Nucleus accumbens (tissue), 56 donors: Measurements from ENCODE around the gene SH2D6.
"Not testable (repeated sequence)": the region's sequence is repeated elsewhere in the genome, so short reads cannot be mapped to it uniquely, and the experiment has no call there.

Experiments
- DNase-seq, 56 donors: peaks; one replicate each; lab custom pipeline; 2025; lab: John Stamatoyannopoulos, UW

The SH2D6 gene

DNA sequence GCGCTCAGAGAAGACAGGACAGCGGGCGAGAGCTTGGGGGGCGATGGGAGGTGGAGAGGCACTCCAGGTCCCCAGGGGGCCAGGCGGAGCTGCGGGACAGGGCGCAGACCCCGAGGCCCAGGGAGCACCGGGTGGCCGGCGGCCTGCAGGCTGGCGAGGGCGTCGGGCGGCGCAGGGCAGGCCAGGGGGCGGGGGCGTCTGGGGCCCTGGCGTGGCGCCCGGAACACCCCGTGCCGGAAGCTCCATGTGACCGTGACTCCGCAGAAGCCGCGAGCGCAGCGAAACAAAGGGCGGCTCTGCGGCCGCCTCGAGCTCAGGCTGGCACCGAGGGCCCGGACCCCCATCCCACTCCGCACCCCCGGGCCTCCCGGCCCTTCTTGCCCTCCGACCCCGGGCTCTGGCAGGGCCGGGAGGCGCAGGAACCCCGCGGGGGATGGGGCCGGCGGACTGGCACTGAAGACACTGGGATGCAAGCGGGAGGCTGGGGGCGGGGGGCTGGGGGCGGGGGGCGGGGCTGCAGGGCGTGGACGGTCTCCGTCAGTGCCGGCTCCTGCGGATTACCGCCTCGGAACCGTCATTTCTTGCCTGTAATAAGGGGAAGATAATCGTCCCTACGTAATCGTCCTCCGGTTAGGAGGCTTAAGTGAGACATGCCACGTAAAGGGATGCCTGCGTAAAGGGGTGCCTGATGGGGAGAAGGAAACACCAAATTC, 19.1 kb downstream of the SH2D6 start:
- DNase-seq: peak in 55 of 56 donors; percentile 37 to 95 (median 86)

DNA sequence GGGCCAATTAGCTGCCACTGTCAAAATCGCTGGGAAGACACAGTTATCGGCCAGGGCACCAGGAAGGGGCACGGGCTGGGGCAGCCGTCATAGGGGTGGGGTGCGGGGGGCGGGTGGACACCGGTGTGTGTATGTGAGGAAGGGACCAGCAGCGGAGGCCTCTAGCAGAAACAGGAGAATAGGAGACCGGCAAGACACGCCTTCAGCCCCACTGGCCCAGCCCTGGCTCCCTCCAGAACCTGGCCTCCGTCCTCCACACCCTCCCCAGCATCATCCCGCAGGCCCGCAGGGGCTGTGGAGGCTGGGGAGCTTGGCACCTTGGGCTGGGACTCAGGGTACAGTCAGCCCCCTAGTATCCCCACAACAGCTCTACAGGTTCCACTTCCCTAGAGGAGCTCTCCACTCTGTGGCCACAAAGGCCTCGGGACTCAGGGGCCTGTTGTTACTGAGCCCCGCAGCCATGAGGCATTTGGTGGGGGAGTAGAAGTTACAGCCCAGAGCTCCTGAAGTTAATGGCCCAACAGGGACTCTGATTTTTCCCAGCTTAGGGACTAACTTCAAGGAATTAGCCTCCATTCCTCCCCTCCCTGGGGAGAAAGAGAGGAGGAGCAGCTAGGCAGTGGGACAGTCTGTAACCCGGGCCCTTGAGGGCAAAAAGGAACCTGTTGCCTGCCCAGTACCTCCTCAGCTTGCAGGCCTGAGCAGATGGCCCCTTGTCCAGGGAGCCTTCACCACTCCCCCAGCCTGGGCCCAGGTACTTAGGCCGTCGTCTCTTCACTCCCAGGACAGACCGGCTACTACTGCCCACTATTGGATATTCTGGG, 19.9 kb downstream of the SH2D6 start:
- DNase-seq: peak in 29 of 56 donors; percentile 16 to 81 (median 66)

DNA sequence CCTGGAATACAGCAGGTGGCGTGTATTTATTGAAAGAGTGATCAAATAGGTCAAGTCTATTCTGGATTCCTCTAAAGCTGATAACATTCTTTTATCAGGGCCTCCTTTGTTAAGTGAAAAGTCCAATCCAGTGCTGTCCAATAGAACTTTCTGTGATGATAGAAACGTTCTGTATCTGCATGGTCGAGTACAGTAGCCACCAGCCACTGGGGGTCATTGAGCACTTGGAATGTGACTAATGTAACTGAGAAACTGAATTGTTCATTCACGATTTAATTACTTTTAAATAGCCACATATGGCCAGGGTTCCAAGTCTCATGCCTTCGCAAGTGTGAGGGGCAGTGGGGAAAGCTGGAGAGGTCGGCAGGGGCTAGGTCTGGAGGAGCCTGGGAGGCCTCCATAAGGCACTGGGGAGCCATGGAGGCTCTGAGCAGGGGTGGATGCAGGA, 20.5 kb downstream of the SH2D6 start:
- DNase-seq: no peak

DNA sequence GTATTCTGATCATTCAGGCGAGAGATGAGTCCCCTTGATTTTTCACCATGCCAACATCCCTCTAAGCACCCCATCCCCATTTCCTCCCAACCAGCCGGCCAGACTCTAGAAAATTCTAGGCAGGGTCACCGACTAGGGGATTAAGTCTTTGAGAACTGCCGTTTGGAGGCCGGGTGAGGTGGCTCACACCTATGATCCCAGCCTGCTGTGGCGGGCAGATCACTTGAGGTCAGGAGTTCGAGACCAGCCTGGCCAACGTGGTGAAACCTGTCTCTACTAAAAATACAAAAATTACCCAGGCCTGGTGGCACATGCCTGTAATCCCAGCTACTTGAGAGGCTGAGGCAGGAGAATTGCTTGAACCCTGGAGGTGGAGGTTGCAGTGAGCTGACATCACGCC, 21.1 kb downstream of the SH2D6 start:
- not testable (repeated sequence) for DNase-seq

DNA sequence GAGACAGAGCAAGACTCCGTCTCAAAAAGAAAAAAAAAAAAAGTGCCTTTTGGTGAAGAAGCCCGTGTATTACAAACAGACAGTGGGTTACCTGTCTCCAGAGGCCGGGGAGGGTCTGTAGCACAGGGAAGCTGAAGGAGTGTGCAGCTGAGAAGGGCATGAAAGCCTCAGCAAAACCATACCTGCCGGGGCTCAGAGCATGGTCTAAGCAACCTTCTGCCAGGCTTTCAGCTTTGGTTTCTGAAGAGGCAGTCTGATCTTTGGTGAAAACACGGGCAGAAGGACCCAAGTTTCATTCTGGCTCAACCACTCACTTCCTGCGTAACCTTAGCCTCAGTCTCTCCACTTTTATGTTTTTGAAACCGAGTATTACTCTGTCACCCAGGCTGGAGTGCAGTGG, 21.5 kb downstream of the SH2D6 start:
- no peak for DNase-seq

DNA sequence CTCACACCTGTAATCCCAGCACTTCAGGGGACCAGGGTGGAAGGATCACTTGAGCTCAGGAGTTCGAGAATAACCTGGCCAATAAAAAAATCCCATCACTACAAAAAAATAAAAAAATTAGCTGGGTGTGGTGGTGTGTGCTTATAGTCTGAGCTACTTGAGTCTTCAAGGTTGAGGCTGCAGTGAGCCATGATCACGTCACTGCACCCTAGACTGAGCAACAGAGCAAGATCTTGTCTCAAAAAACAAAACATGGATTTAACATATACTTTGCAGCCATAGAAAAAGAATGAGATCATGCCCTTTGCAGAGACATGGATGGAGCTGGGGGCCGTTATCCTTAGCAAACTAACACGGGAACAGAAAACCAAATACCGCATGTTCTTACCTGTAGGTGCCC, 22.2 kb downstream of the SH2D6 start:
- DNase-seq: no peak

DNA sequence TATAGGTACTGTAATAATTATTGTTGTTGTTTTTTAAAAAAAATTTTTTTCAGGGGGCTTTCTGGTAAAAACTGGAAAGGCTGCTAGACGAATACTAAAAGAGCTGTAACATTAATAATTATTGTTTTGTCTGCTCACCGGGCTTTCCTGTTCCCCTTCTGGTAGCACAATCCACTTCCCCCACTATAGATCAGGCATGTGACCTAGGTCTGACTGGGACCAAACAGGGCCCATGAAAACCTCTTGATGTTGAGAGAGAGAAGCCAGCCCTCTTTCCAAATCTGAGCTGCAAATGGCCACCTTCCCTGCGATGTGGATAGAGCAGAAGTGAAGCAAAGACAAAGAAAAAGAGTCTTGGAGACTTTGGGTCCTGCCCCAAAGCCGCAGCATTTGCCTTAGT, 23.4 kb downstream of the SH2D6 start:
- DNase-seq: no peak

DNA sequence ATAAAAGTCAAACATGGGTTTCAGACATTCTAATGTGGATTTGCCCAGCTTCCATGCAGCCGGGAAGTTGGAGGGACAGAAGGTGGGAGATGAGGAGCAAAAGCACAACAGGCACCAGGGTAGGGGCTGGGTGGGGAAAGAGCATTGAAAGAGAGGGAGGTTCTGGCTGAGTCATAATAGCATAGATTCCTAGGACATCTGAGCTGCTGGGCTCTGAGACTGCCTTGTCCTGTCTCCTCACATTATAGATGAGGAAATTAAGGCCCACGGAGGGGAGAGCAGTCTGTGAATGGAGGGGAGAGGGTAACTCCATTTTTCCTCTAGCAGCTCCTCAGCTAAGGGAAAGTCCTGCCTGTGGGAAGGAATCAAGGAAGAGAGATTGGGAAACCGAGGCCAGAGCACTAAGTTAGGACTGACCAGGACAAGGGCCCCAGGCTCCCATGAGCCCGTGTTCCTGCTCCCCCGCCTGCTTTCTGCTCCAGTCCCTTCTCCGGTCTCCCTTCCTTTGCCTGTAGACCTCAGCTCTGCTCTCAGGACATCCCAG, 26.2 kb downstream of the SH2D6 start:
- DNase-seq: no peak

DNA sequence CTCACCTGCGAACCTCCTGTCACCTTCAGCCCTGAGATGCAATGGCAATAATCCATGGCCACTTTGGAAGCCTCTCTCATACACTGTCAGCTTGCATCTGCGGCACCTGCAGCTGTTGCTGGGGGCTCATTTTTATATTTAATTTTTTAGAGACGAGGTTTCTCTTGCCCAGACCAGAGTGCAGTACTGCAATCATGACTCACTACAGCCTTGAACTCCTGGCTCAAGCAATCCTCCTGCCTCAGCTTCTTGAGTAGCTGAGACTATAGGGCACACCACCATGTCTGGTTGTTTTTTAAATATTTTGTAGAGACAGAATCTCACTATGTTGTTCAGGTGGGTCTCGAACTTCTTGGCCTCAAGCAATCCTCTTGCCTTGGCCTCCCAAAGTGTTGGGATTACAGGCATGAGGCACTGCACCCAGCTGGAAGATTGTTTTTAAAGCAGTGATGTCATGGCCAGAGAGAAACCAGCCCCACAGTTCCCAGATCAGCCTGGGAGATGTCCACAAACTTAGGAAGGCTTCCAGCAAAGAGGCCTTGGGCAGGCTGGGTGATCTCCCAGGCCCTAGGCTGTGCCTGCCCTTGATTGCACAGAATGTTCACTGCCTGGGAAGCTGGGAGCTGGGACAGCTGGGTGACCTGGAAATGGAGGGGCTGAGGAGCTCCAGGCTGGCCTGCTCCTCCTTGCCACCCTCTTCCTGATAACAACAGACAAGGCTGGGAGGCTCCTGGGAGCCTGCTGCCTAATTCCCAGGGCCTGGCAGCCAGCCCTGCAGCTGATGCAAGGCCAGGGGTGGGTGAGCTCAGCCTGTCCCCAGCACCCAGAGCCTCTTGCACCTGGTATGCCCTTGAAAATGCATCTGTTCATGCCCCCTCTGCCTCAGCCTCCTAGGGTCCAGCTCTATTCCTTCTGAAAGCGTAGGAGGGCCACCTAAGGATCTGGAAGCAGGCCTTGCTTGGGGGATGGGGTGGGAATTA, 27.1 kb downstream of the SH2D6 start:
- peak in 14 of 56 donors; percentile 18 to 69 (median 30) for DNase-seq

DNA sequence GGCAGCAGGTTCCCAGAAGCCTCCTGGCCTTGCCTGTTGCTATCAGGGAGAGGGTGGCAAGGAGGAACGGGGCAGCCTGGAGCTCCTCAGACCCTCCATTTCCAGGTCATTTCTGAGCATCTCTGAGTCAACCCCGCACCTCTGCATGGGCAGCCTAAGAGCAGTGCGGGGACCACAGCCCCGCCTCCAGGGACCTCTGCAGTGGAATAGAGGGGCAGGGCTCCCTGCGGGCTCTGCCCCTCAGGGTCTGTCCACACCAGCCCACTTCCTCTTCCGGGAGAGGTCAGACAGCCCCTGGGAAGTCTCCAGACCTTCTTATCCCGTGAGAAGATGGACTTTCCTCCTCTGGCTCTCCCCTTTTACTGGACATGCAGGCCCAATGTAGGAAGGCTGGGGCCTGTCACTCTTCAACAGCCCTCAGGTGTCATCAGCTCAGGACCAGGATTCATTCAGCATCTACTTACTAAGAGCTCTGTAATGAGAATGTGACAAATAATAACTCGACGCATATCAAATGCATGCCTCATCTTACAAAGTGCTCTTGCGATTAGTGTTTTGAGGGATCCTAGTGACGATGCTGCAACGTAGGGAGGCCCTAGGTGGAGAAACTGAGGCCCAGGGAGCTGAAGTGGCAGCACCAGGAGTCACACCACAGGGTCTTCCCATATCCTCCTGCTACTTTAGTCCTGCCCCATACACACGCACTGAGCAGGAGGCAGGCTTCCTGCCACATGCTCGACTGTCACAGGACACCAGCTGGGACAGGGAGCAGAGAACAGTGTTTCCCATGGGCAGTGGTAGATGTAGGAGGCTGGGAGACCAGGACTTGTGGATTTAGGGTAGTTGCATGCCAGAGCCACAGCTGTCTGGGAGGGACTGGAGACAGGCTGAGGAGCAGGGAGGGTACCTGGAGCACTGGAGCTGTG, 28.0 kb downstream of the SH2D6 start:
- peak in 9 of 56 donors; percentile 31 to 62 (median 48) for DNase-seq

DNA sequence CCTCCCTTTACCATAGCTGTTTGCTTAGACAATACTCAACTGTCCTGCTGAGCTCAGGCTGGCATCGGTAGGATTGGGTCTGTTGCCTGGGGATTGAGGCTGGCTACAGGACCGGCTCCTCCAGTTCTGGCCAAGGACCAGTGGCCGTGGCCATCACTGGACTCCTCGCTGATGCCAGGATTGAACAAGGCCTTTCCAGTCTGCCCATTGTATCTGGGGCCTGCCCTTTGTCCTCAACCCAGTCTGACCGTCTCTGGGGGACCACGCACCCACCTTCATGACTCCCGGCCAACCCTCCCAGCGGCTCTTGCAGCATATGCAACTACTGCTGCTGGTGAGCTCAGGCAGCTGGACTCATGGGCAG, 28.7 kb downstream of the SH2D6 start:
- peak in 13 of 56 donors; percentile 20 to 68 (median 47) for DNase-seq

DNA sequence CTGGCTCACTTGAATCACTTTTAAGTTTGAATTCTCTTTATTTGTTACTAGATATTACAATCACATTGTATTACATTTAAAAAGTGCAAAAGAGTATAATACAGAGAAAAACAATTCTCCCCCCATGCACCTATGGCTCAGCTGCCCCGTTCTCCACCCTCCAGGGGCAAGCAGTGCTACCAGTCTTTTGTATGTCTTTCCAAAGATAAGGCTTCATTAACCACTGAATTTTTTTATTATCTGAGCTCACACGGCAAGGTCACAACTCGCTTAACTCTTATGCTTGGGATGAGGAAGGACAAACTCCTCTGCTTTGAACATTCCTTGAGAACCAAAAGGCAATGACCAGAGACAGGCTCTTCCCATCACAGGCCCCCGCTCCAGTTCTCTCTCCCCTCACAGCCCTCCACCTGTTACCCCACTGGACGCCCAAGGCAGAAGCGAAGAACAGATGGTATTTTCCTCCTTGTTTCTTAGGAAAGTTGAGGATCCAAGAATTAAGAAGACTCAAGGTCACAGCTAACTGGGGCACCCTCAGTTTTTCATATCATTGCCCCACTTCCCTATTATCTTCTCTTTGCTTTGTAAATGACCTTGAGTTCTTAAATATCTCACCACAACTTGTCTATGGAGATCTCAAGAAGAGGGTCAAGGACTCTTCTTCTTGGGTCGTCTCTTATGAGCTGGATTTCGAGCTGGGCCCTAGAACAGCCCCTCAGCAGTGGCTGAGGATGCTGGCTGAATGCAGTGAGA, 30.1 kb downstream of the SH2D6 start:
- DNase-seq: no peak

DNA sequence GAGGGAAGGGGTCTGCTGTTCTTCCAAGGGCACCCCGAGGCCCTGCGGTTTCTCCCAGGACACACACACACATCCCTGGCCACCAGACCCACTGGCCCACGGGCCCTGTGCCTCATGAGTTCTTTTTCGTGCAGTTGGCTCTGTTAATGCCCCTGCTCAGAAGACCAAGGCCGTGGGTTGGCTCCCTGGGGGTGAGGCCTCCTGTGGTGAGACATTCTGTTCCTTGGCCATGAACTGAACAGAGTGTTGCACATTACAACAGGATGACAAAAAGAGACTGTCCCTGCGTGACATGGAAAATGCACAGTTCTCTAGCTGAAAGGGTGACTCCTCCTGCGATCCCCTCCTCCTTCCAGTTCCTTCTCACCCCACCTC, 30.7 kb downstream of the SH2D6 start:
- DNase-seq: no peak

DNA sequence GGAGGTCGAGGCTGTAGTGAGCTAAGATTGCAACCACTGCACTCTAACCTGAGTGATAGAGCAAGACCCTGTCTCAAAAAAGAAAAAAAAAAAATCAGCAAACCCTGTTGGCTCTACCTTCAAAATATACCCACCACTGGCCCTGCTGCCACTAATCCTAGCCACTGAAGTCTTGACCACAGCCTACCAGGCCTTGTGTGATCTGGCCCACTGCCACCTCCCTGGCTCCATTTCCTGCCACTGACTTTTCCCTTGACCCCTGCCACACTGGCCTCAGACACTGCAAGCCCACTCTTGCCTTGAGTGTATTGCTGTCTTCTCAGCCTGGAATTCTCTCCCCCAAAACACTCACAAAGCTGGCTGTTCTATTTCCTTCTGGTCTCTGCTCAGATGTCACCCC, 33.7 kb downstream of the SH2D6 start:
- no peak for DNase-seq

DNA sequence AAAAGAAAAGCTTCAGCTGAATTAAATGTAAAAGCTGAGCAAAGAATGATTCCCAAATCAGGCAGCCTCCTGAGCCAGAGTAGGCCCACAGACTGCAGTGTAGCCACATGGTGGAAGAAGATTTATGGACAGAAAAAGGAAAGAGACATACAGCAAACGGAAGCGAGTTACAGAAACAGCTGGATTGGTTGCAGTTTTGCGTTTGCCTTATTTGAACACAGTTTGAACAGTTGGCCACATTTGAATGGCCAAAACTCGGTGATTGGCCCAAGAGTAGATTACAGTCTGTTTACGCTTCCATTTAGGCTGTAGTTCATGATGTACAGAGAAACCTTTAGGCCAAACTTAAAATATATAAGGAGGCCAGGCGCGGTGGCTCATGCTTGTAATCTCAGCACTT, 35.1 kb downstream of the SH2D6 start:
- DNase-seq: no peak

DNA sequence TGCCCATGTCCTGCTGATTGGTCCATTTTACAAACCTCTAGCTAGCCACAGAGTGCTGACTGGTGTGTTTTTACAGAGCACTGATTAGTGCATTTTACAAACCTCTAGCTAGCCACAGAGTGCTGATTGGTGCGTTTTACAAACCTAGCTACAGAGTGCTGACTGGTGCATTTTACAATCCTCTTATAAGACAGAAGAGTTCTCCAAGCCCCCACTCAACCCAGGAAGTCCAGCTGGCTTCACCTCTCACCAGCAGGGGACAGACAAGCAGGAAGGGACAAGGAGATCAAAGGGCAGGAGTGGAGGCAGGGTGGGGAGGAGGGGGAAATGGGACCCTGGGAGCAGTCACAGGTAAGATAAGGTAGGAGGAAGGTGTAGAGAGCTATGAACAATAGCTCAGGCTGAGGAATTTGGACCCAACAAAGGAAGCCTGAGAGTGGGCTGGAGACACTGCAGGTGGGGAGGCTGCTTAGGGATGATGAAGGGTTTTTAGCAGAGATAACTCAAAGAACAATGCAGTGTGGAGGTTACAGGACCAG, 37.1 kb downstream of the SH2D6 start:
- no peak for DNase-seq

DNA sequence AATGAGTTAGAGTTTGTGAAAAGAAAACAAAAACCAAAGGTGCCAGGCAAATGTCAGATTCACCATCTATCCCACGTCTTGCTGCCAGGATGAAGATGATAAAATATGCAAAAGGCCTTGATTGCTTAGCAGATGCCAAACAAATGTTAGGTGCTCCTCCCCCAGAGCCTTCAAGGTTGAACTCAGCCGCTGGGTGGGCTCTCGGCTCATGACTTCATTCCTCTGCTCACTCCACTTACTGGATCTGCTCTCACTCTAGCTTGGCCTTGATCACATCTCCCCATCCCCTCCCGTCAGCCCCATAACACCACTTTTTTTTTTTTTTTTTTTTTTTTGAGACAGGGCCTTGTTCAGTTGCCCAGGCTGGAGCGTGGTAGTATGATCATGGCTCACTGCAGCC, 38.5 kb downstream of the SH2D6 start:
- DNase-seq: no peak

DNA sequence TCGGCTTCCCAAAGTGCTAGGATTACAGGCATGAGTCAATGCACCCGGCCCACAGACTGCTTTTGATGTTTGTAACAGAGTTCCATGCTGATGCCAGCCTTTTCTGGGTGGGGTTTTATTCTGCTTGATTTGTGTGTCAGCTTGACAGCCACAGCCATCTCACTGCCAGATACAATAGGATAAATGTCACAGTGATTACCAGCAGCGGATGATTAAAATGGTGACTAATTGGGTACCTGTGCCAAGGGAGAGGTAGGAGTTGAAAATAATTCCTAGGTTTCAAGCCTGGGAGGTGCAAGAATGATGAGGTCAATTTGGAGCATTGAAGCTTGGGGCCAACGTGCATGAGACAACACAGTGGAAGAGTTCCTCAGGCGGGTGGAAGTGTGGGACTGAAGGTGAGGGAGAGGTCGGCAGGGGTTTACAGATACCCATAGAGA, 39.4 kb downstream of the SH2D6 start:
- peak in 31 of 56 donors; percentile 11 to 88 (median 48) for DNase-seq
